Peyer's patch (tissue), 4 donors: ENCODE data around the gene SH3RF3. TPM values are rescaled to one million over a fixed set of nuclear protein-coding genes. Genes with fewer than 3 reads are reported as not detected.

ENCODE experiments used
- DNase-seq, 3 donors: peaks; one replicate each; pipeline ENCODE4 v3.0.0-alpha.2; 2017 to 2019
- H3K27ac ChIP-seq, 4 donors: fragments of 200-600 bp; sonication (generic); one replicate each; pipeline ENCODE4 v1.5.1; 2016 to 2019
- H3K27me3 ChIP-seq, 2 donors: fragments of 200-600 bp; sonication (generic); one replicate each; pipeline ENCODE4 v1.5.1; 2019
- H3K36me3 ChIP-seq, 3 donors: fragments of 200-600 bp; sonication (generic); one replicate each; pipeline ENCODE4 v1.5.1; 2016 to 2019
- H3K4me1 ChIP-seq, 4 donors: fragments of 200-600 bp; sonication (generic); one replicate each; pipeline ENCODE4 v1.5.1; 2016 to 2019
- H3K4me3 ChIP-seq, 4 donors: fragments of 200-600 bp; sonication (generic); 1 replicate in 3 of 4; 2 replicates in 1 of 4; pipeline ENCODE4 v1.5.1; 2016 to 2019; ENCODE audit warnings: mild to moderate bottlenecking in 1 of 4
- H3K9me3 ChIP-seq, 4 donors: fragments of 200-600 bp; sonication (generic); one replicate each; pipeline ENCODE4 v1.5.1; 2016 to 2019; ENCODE audit warnings: mild to moderate bottlenecking in 1 of 4
- POLR2A ChIP-seq, 2 donors: fragments of 450-650 bp; IDR thresholded peaks; one replicate each; pipeline ENCODE4 v1.5.1; 2017; ENCODE audit warnings: antibody characterized with exemption in 2 of 2, mild to moderate bottlenecking in 2 of 2, moderate library complexity in 2 of 2
- total RNA-seq, 4 donors: library from RNA; depleted of rRNA; stranded (reverse); fragments of >200 nt; gene quantifications; one replicate each; pipeline ENCODE4 v1.1.0, GENCODE V29; 2016
- TF ChIP-seq, protein P1 (sequence below), 6 experiments: fragments of 450-650 bp in 4 of 6; fragments of 200-600 bp in 2 of 6; sonication (generic) in 1 of 6; IDR thresholded peaks; one replicate each; pipeline ENCODE4 v1.5.1; 2017 to 2019; ENCODE audit warnings: antibody characterized with exemption in 6 of 6, mild to moderate bottlenecking in 3 of 6, moderate library complexity in 1 of 6

SH3RF3 gene
- total RNA-seq: 1 to 10 TPM; 1.1 to 5.0 (median 3.3) TPM

DNA sequence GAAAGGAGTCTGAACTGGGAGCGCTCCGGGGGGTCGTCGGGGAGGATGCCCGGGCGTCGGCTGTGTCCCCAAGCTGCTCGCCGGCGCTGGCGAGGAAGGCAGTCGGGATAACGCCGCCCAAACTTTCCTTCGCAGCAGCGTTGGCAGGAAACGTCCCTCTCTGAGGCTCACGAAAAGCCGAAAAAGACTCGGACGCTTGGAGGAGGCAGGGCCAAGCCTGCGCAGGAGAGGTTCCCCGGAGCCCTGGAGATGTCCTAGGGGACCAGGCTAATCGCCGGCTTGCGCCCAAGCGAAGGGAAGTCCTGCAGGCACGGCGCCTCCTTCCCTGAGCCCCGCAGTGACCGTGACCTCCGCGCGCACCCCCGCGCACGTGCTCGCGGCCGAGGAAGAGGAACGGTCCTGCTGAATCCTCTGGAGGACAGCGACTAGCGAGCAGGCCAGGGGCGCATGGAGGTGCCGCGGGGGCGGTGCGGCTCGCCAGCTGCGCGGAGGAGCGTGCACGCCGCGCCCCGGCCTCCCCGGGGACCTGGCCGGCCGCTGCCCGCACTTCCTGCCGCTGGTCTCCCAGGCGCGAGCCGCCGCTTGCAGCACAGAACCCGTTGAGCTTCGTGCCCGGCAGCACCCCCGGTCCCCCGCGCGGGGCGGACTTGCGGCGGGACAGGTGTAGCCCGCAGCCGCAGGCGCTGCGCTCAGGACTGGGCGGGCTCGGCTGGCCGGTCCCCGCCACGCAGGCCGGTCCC lies at the start of gene SH3RF3:
TSS of gene SH3RF3 (plus strand) at position 590 of the 740 bp plus-strand sequence.
- DNase-seq: peak in 2 of 3 donors; percentile 55 to 58
- H3K4me1 ChIP-seq: peaks cover 0 to 18% (median 7%) of the 10 kb centered on the region in 4 donors
- H3K9me3 ChIP-seq: no peaks in the 10 kb centered on the region
- no peak for TF ChIP-seq POLR2A (IDR thresholded peaks at IDR 0.05)
- TF ChIP-seq, protein P1, sequence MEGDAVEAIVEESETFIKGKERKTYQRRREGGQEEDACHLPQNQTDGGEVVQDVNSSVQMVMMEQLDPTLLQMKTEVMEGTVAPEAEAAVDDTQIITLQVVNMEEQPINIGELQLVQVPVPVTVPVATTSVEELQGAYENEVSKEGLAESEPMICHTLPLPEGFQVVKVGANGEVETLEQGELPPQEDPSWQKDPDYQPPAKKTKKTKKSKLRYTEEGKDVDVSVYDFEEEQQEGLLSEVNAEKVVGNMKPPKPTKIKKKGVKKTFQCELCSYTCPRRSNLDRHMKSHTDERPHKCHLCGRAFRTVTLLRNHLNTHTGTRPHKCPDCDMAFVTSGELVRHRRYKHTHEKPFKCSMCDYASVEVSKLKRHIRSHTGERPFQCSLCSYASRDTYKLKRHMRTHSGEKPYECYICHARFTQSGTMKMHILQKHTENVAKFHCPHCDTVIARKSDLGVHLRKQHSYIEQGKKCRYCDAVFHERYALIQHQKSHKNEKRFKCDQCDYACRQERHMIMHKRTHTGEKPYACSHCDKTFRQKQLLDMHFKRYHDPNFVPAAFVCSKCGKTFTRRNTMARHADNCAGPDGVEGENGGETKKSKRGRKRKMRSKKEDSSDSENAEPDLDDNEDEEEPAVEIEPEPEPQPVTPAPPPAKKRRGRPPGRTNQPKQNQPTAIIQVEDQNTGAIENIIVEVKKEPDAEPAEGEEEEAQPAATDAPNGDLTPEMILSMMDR (IDR thresholded peaks at IDR 0.05): no peak
- H3K27ac ChIP-seq: peak within 1 kb of the TSS; percentile 28 to 78 (median 74)
- peak within 1 kb of the TSS; percentile 29 to 58 (median 56) for H3K4me3 ChIP-seq
- H3K36me3 ChIP-seq: no peaks in the 10 kb centered on the region
- peaks cover 0 to 4% of the 10 kb centered on the region in 2 donors for H3K27me3 ChIP-seq

DNA sequence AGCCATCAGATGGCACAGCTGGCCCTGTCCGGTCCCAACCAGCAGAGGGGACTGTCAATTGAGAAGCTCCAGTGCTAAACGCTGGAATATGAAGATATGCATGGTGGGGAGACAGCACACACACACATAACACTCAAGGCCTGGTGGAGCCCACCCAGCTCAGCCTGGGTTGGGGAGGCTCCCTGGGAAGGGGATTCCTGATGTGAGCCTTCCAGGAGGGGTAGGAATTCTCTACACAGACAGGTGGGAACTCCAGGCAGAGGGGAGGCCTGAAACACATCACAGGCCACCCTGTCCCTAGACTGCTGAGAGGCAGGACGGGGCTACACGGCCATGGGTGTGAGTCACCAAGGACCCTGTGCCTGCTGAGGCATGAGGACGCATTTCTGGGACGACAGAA lies 49.4 kb upstream of the SH3RF3 start:
- no peaks in the 10 kb centered on the region for H3K4me1 ChIP-seq
- H3K27ac ChIP-seq: no peak overlapping the region
- H3K9me3 ChIP-seq: no peaks in the 10 kb centered on the region
- no peak for DNase-seq
- no peaks in the 10 kb centered on the region for H3K36me3 ChIP-seq
- TF ChIP-seq, protein P1 (IDR thresholded peaks at IDR 0.05): no peak
- no peak for TF ChIP-seq POLR2A (IDR thresholded peaks at IDR 0.05)
- H3K27me3 ChIP-seq: no peaks in the 10 kb centered on the region
- no peak overlapping the region for H3K4me3 ChIP-seq

DNA sequence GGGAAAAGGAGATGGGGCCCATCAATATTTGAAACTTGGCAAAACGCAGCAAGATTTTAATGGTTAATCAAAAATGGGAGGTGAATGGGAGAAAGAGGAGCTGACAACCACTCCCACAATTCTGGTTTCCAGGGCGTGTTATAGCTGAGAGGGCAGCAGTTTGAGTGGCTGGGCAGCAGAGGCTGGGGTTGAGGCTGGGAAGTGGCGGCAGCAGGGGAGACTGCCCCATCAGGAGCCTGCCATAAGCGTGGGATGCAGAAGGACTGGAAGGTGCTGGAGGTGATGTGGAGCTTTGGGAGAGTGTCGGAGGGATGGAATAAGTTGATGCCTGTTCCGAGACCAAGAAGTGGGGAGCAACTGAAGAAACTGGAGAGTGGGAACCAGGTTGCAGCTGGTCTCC lies 48.9 kb upstream of the SH3RF3 start:
- Histone ChIP-seq H3K27me3 (no peaks in the 10 kb centered on the region), H3K4me1 (no peaks in the 10 kb centered on the region), H3K36me3 (no peaks in the 10 kb centered on the region)

DNA sequence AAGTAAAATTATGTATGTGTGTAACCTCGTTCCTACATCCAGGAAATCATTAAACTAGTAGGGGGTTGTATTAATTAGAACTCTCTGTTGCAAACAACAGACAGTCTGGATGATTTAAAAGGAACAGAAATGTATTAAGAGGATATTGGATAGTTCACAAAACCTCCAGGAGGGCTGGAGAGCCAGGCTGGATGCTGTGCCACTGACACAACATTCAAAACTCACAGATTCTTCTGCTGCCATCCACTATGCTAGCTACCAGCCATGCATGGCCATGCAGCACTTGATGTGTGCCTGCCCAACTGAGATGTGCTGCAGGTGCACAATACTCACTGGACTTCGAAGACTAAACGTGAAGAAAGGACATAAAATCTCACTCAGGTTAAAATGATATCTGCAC lies 48.2 kb upstream of the SH3RF3 start:
- DNase-seq: no peak
- no peaks in the 10 kb centered on the region for H3K9me3 ChIP-seq
- no peaks in the 10 kb centered on the region for H3K36me3 ChIP-seq
- no peaks in the 10 kb centered on the region for H3K4me1 ChIP-seq
- TF ChIP-seq, protein P1 (IDR thresholded peaks at IDR 0.05): no peak
- no peak for TF ChIP-seq POLR2A (IDR thresholded peaks at IDR 0.05)
- H3K4me3 ChIP-seq: no peak overlapping the region
- H3K27me3 ChIP-seq: no peaks in the 10 kb centered on the region
- no peak overlapping the region for H3K27ac ChIP-seq

More for the DNA sequence above, 48.9 kb upstream of the SH3RF3 start:
- Histone ChIP-seq H3K9me3 (no peaks in the 10 kb centered on the region), H3K27ac (no peak overlapping the region), H3K4me3 (no peak overlapping the region)
- TF ChIP-seq, protein P1 (IDR thresholded peaks at IDR 0.05): no peak
- peak in 1 of 3 donors; percentile 21 for DNase-seq

DNA sequence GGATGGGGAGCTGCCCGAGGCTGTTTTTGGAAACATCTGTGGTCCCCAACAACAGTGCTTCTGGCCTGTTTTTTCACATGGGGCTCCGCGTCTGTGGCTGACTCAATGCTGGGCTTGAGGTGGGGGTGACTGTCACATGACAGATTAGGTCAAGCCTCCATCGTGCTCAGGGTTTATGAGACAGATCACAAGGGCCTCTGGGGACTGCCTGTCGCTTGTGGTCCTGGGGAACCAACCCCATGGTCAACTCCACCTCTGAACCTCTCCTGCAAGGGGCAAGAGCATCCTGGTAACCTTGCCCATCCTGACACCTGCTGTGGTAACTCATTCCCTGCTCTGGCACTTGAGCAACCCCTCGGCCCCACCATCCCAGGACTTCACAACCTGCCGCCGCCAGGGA lies 47.6 kb upstream of the SH3RF3 start:
- H3K27me3 ChIP-seq: no peaks in the 10 kb centered on the region
- TF ChIP-seq POLR2A (IDR thresholded peaks at IDR 0.05): no peak
- TF ChIP-seq, protein P1 (IDR thresholded peaks at IDR 0.05): no peak
- no peaks in the 10 kb centered on the region for H3K9me3 ChIP-seq
- DNase-seq: peak in 1 of 3 donors; percentile 38
- H3K27ac ChIP-seq: no peak overlapping the region
- H3K36me3 ChIP-seq: no peaks in the 10 kb centered on the region
- no peaks in the 10 kb centered on the region for H3K4me1 ChIP-seq
- no peak overlapping the region for H3K4me3 ChIP-seq
